Fibroblast of mammary gland (primary cell): ENCODE measurements around the gene TRIM25.

Experiments used
- DNase-seq: peaks from one replicate; pipeline ENCODE4 v3.0.0-alpha.2; 2010; ENCODE audit warnings: low read depth
- H3K4me3 ChIP-seq: 2 replicates; pipeline ENCODE4 v1.5.1; 2011; ENCODE audit warnings: low read depth, mild to moderate bottlenecking, low read length, moderate library complexity; ENCODE audit not compliant: control insufficient read depth
- CTCF ChIP-seq: conservative IDR thresholded peaks from 2 replicates; pipeline ENCODE4 v1.5.1; 2011; ENCODE audit warnings: low read depth, low read length, inconsistent platforms; ENCODE audit not compliant: control insufficient read depth, insufficient read depth

Gene TRIM25

GRCh38 chr17:56850591-56850990, 63.3 kb downstream of the TRIM25 start:
- no peak for DNase-seq
- no peak for TF ChIP-seq CTCF
- H3K4me3 ChIP-seq: no peak overlapping the region

GRCh38 chr17:56849131-56849530, 64.7 kb downstream of the TRIM25 start:
- no peak for TF ChIP-seq CTCF
- no peak for DNase-seq
- H3K4me3 ChIP-seq: no peak overlapping the region

- TF ChIP-seq CTCF: no peak
- H3K4me3 ChIP-seq: no peak overlapping the region
- DNase-seq: no peak
These were observed 66.7 kb downstream of the TRIM25 start for GRCh38 chr17:56847106-56847505.

GRCh38 chr17:56845934-56846333, 67.9 kb downstream of the TRIM25 start:
- no peak overlapping the region for H3K4me3 ChIP-seq
- TF ChIP-seq CTCF: no peak
- DNase-seq: no peak

- H3K4me3 ChIP-seq: no peak overlapping the region
- DNase-seq: no peak
- no peak for TF ChIP-seq CTCF
These were observed 71.3 kb downstream of the TRIM25 start for GRCh38 chr17:56842577-56842976.

- H3K4me3 ChIP-seq: no peak overlapping the region
- DNase-seq: no peak
- TF ChIP-seq CTCF: no peak
These were observed 75.2 kb downstream of the TRIM25 start for GRCh38 chr17:56838687-56839086.
